IPS-18a (cell line): Measurements from ENCODE around the gene SRPK3.

Experiments
- H3K27ac ChIP-seq: one replicate; pipeline ENCODE4 v1.5.1; 2013; ENCODE audit warnings: low read length
- H3K27me3 ChIP-seq: one replicate; pipeline ENCODE4 v1.6.1; 2013; ENCODE audit warnings: mild to moderate bottlenecking, low read length; ENCODE audit not compliant: control insufficient read depth, insufficient read depth
- H3K36me3 ChIP-seq: one replicate; pipeline ENCODE4 v1.6.1; 2013; ENCODE audit warnings: low read depth, low read length; ENCODE audit not compliant: control insufficient read depth
- H3K4me1 ChIP-seq: one replicate; pipeline ENCODE4 v1.6.1; 2013; ENCODE audit warnings: low read depth, low read length; ENCODE audit not compliant: control insufficient read depth
- H3K4me3 ChIP-seq: one replicate; pipeline ENCODE4 v1.5.1; 2013; ENCODE audit warnings: low read length
- H3K9ac ChIP-seq: one replicate; pipeline ENCODE4 v1.6.1; 2013; ENCODE audit warnings: mild to moderate bottlenecking, low read length, moderate library complexity
- H3K9me3 ChIP-seq: one replicate; pipeline ENCODE4 v1.6.1; 2013; ENCODE audit warnings: low read depth, low read length; ENCODE audit not compliant: control insufficient read depth

Gene SRPK3

DNA sequence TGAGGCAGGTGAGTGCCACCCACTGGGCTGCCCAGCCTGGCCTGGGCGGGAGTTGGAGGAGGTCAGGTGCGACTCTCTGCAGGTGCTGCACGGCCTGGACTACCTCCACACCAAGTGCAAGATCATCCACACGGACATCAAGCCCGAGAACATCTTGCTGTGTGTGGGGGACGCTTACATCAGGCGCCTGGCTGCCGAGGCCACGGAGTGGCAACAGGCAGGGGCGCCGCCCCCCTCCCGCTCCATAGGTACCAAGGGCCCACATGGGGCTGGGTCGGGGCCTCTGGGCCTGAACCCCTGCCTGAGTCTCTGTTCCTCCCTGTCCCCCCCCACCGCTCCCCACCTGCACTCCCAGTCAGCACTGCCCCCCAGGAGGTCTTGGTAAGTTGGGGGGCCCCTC is 2.0 kb downstream of the SRPK3 start:
- no peaks in the 10 kb centered on the region for H3K9me3 ChIP-seq
- H3K27ac ChIP-seq: no peak overlapping the region
- H3K27me3 ChIP-seq: no peaks in the 10 kb centered on the region
- no peak overlapping the region for H3K4me3 ChIP-seq
- H3K9ac ChIP-seq: no peak overlapping the region
- peaks cover 4% of the 10 kb centered on the region for H3K36me3 ChIP-seq
- H3K4me1 ChIP-seq: no peaks in the 10 kb centered on the region

DNA sequence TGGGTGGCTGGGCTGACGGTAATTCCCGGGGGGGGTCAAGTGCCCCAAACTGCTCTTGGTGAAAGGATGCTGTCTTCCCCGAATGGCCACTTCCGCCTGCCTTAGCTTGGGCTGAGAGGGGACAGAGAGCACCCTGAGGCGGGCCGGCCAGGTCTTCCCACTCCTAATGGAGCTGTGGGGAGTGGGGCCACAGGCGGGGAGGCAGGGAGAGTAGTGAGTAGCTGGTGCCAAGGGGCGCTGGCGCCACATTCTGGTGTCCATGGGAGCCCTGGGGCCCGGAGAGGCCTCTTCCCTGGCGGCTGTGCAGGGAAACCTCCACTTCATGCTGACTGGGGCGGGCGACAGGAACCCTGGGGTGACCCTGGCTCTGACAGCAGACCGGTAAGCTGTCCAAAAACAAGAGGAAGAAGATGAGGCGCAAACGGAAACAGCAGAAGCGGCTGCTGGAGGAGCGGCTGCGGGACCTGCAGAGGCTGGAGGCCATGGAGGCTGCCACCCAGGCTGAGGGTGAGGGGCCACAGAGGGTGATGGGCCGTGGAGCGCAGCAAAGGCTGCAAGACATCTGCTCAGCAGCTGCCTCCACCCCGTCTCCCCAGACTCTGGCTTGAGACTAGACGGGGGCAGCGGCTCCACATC is 2.7 kb downstream of the SRPK3 start:
- no peak overlapping the region for H3K9ac ChIP-seq
- peaks cover 4% of the 10 kb centered on the region for H3K36me3 ChIP-seq
- no peaks in the 10 kb centered on the region for H3K27me3 ChIP-seq
- no peaks in the 10 kb centered on the region for H3K9me3 ChIP-seq
- no peaks in the 10 kb centered on the region for H3K4me1 ChIP-seq
- no peak overlapping the region for H3K4me3 ChIP-seq
- no peak overlapping the region for H3K27ac ChIP-seq

DNA sequence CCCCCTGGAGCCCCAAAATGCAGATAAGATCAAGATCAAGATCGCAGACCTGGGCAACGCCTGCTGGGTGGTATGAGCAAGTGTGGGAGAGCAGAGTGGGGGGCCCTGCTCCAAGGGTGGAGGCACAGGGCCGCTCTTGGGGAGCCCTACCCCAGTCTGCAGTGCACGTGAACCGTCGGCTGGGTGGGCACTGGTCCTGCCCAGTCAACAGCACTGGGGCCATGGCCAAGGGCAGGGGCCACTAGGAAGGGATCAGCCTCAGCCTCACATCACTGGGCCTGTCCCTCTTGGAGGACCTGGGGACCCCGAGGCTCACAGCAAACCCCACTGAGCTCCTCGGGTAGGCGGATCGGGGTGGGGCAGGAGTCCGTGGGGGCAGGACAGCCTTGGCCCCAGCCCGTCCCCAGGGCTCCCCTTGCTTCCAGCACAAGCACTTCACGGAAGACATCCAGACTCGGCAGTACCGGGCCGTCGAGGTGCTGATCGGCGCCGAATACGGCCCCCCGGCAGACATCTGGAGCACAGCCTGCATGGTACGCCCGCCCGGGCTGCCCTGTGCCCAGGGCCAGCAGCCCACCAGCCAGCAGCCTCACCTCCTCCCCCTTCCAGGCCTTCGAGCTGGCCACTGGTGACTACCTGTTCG is 3.6 kb downstream of the SRPK3 start:
- H3K9me3 ChIP-seq: no peaks in the 10 kb centered on the region
- no peak overlapping the region for H3K9ac ChIP-seq
- H3K27ac ChIP-seq: no peak overlapping the region
- H3K4me3 ChIP-seq: no peak overlapping the region
- H3K36me3 ChIP-seq: peaks cover 4% of the 10 kb centered on the region
- no peaks in the 10 kb centered on the region for H3K27me3 ChIP-seq
- H3K4me1 ChIP-seq: no peaks in the 10 kb centered on the region

DNA sequence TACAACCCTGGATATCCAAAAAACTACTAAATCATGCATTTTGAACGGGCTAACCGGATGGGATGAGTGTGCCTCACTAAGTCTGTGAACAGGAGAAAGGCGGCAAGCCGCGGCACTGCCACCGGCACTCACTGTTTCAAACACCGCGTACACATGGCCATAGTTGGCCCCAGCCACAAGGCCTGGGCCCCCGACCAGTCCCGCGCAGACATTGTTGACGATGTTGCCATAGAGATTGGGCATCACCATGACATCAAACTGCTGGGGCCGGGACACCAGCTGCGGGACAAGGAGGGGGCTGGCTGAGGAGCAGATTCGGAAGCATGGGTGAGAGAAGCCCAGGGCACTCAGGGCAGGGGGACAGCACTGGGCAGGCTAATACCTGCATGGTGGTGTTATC is 5.8 kb downstream of the SRPK3 start:
- Histone ChIP-seq H3K4me1 (no peaks in the 10 kb centered on the region), H3K9ac (no peak overlapping the region), H3K9me3 (no peaks in the 10 kb centered on the region), H3K4me3 (no peak overlapping the region), H3K27ac (no peak overlapping the region), H3K36me3 (peaks cover 4% of the 10 kb centered on the region), H3K27me3 (no peaks in the 10 kb centered on the region)

DNA sequence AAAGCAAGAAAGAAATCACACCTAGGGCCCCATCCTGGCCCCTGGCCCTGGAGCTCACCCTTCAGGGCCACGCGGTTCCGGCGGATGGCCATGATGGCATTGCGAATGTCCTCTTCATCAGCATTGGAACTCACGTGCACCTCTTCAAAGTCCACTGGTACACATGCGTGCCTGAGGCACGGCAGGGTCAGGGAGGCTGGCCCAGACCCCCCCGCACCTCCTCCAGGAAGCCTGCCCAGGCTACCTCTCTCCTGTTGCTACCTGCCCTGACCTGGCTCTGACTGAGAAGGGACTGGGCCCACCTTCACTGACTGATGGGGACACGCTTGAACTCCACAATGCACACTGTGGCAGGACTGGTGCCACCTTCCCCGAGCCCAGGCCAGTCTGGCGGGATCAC is 8.8 kb downstream of the SRPK3 start:
- H3K36me3 ChIP-seq: peaks cover 4% of the 10 kb centered on the region

DNA sequence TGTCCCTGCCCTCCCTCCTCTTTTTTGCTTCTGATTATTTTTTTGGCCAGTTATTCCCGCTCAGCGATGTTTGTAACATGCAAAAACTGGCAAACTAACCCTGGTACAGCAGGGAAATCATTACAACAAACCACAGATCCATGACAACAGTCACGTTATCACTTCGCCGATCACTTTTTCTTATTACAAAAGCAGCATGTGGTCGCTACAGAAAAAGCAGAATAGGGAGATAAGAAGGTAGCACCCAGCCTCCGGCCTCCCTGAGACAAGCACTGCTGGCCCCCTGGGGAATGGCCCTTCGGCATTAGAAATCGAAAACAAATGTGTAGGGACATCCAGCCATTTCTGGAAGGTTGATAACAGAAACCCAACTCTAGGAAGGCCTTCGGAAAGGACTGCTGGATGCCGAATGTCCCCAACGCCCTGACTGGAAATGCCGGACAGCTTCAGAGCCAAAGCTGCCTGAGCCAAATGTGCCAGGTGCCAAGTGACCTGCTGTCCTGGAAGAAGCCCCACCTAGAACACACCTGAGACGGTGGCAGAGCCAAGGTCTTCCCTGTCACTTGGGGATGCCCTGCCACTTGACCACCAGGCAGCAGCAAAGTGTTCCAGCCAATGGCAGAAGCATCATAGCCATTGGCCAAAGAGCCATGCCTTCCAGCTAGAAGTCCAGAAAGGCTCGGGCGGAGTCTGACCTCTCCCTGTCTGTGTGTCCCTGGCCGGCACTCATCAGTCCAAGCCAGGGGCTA is 10.4 kb downstream of the SRPK3 start:
- H3K4me1 ChIP-seq: no peaks in the 10 kb centered on the region
- H3K27ac ChIP-seq: no peak overlapping the region
- no peak overlapping the region for H3K9ac ChIP-seq
- H3K27me3 ChIP-seq: no peaks in the 10 kb centered on the region
- no peaks in the 10 kb centered on the region for H3K36me3 ChIP-seq
- H3K9me3 ChIP-seq: no peaks in the 10 kb centered on the region
- no peak overlapping the region for H3K4me3 ChIP-seq

More for the DNA sequence above, 8.8 kb downstream of the SRPK3 start:
- Histone ChIP-seq H3K27me3 (no peaks in the 10 kb centered on the region), H3K27ac (no peak overlapping the region), H3K9ac (no peak overlapping the region), H3K4me3 (no peak overlapping the region), H3K9me3 (no peaks in the 10 kb centered on the region), H3K4me1 (no peaks in the 10 kb centered on the region)

DNA sequence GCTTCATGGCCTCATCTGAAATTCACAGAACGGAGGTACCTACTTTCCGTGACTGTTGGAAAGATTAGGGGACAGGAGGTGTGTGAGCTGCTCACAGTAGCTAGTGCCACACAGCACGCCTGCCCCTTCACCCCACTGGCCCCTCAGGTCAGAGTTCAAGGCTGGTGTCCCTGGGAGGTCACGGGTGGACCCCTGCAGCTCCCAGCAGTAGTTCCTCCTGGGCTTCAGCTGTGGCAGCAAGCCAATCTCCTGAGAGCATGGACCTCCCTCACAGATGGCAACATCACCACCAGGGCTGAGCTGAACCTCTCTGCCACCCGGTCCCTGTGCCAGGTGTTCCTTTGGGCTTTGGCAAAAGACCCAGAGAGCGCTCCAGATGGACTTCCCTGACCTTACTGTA is 11.5 kb downstream of the SRPK3 start:
- no peaks in the 10 kb centered on the region for H3K27me3 ChIP-seq
- H3K4me1 ChIP-seq: no peaks in the 10 kb centered on the region
- no peak overlapping the region for H3K27ac ChIP-seq
- peaks cover 2% of the 10 kb centered on the region for H3K9me3 ChIP-seq
- H3K9ac ChIP-seq: no peak overlapping the region
- peaks cover 2% of the 10 kb centered on the region for H3K36me3 ChIP-seq
- no peak overlapping the region for H3K4me3 ChIP-seq

DNA sequence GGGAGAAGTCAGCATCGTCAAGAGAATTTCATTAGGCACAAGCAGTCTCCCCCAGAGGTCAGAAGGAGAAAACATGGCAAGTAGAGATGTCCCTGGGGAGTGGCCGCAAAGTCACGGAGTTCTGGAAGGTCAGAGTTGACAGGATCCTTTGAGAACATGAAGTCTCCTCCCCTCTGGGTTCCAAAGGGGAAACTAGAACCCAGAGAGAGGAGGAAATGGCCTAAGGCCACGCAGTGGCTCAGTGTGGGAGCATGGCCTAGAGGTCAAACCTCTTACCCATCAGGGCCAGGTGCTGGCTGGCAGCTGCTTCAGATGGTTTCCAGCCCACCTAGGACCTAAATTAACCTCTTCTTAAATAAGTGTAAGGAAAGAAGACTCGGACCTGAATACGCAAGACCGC is 12.4 kb downstream of the SRPK3 start:
- Histone ChIP-seq H3K4me3 (peak overlapping the region; percentile 77), H3K27ac (no peak overlapping the region), H3K9ac (peak overlapping the region; percentile 73), H3K4me1 (no peaks in the 10 kb centered on the region), H3K27me3 (no peaks in the 10 kb centered on the region), H3K36me3 (peaks cover 6% of the 10 kb centered on the region), H3K9me3 (peaks cover 3% of the 10 kb centered on the region)

DNA sequence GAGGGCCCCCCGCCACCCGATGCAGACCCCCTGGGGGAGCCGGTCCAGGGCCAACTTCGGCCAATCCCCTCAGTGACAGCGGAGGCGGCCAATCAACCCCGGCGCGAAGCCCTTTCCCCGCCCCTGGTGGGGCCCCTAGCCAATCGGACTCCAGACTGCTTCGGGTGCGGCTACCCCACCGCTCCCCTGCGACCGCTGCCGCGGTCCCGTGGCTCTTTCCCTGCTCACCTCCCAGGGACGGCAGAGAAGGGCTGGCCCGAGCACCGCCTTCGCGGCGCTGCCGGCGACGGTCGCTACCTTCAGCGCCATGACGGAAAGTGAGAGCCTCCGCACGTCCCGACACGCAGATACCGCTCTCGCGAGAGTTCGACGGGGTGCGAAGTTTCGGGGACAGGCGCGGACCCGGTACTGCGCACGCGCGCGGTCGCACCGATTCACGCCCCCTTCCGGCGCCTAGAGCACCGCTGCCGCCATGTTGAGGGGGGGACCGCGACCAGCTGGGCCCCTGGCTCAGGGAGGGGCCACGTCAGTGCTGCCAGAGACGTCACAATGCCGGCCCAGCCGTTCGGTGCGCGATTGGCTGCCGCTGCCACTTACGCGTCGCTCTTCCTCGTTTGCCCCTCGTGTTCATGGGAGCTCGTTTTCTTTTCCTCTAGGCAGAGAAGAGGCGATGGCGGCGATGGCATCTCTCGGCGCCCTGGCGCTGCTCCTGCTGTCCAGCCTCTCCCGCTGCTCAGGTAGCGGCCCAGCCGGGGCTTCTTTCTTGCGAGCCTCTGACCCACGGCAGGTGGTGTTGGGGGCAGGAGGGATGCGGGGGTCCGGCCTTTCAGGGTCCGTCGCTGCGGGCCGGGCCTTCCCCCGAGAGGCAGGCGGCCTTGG is 13.4 kb downstream of the SRPK3 start, which contains the start of the genes IDH3G and SSR4:
IDH3G (minus strand) TSS at position 358 of the 879 bp plus-strand sequence; CDS start at position 309, 49 bp downstream.
SSR4 (plus strand) TSS at position 651 of the 879 bp plus-strand sequence; CDS start at position 671, 20 bp downstream.
- Histone ChIP-seq H3K27me3 (no peaks in the 10 kb centered on the region), H3K9me3 (peaks cover 3% of the 10 kb centered on the region), H3K36me3 (peaks cover 7% of the 10 kb centered on the region), H3K4me3 (peak within 1 kb of the TSS; percentile 77), H3K27ac (no peak within 1 kb of the TSS), H3K4me1 (no peaks in the 10 kb centered on the region), H3K9ac (peak within 1 kb of the TSS; percentile 76)

DNA sequence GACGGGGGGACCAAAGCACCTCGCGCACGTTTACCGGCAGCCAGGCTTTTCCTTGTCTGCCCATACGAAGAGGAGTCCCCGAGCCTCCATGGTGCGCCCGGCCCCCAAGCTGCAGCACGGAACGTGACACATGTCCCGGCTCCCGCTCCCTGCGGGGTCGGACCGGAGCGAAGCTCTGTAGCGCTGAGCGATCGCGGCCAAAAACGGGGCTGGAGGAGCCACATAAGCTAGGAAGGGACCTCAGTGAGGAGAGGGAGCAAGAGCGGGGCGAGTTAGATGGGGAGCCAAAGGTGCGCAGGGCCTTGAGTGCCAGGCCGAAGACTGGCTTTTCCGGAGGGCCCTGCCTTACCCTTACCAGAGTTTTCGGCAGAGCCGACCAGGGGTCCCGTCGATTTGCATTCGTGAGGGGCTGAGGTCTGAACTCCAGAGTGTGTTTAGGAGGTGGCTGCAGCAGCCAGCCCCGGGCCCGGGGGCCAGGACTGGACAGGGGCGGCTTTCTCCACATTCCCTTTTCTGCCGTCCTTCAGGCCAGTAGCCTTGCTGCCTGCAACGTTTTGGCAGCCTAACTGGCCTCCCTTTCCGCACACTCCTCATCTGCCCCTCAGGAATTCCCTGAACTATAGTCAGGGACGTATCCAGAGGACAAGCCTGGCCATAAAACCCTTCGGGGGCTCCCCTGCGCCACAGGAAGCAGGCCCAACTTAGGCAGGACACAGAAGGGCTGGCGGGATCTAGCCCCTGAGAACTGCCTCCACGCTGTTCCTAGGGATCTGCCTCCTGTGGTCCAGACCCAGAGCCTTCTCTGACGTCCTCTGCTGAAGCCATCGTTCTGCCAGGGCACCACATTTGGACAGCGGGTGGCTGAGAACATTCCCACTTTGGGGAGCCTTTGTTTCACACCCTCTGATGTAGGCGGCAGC is 14.3 kb downstream of the SRPK3 start:
- Histone ChIP-seq H3K27me3 (no peaks in the 10 kb centered on the region), H3K9me3 (peaks cover 3% of the 10 kb centered on the region), H3K4me3 (peak overlapping the region; percentile 77), H3K4me1 (no peaks in the 10 kb centered on the region), H3K36me3 (peaks cover 7% of the 10 kb centered on the region), H3K27ac (no peak overlapping the region), H3K9ac (peak overlapping the region; percentile 76)
